ENCODE measurements around the gene GPC3.
A peak's percentile ranks its signal among the peaks of the same experiment; 100 is the strongest.

The GPC3 gene

DNA sequence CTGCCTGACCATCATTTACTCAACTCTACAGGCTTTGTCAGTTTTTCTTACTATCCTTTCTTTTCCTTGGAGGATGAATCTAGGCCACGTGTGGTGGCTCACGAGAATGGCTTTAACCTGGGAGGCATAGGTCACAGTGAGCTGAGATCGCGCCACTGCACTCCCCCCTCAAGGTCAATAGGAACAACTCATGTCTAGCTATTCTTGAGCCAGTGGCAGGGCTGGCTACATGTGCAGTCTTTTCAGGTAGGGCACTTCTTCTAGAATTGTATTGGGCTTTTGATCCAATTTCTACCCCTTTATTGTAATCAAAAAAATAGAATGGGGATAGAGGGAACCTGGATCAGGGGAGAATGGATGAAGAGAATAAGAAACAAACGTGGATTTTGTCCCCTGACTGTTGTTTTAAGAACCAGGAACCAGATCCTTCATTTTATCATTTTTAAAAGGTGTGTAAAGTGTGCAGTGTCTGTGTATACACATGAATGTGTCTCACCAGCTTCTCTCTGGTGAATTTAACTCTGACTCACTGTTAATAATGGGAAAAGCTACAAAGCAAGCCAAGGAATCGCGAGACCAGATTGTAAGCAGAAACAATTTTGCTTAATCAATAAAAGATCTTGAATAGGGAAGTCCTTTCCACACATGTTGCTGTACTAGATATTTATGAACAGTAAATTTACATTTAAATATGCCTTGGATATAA lies 286.2 kb downstream of the GPC3 start:
- no peak for DNase-seq

DNA sequence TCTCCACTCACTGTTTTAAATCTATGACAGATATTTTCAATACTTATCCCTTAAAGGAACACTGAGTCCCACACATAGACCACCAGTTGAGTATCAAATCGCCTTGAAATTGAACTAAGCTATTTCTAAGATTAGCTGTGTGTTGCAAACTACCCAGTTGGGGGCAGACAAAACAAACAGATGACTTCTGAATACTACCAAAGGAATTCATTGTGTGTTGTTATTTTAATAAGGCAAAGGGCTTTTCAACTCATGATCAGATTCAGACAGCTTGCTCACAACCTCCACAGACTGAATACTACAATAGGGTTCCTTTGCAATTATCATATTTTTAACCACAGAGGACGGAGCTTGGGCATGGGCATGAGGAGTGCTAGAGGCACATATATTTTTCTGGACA lies 287.1 kb downstream of the GPC3 start:
- peak in 2 of 56 donors; percentile 0 to 29 for DNase-seq

DNA sequence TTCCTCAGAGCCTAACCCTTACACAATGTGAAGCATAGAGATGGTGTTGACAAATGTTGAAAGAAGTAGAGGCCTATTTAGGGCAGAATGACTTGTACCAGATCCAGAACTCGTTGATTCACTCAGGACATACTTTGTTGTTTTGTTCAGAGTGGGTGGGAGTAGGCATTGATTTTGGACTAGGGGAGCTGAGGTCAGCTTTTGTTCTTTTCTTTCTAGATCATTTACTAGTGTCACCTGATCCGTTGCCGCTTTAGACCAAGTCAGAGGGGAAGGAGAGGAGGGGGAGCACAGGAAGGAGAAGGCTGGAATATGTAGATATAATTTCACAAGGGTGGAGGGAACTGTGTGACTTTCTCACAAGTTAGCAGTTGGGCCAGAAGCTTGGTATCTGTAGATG lies 287.7 kb downstream of the GPC3 start:
- DNase-seq: no peak

DNA sequence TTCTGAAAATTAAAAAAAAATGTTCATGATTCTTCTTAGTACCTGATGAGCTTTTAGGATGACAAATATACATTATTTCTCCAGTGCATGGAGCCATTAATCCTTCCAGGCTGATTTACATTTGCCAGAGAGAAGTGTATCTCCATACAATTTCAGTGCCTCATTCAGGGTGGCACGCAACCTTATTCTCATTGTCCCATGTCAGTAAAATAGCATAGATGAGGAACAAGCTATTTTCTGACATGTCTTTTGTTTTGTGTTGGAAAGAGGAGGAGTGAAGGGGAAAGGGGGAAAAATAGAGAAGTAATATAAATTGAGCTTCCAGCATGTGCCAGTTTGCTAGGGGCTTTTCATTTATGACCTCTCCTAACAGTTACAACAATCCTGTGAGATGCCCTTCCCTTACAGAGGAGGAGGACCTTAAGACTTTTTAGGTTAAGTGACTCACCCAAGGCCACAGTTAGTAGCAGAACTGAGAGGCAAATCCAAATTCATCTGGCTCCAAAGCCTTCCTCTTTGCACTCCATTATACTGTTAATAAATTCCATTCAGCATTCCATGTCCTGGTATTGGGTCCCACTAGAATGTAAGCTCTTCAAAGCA lies 295.3 kb downstream of the GPC3 start:
- no peak for DNase-seq

DNA sequence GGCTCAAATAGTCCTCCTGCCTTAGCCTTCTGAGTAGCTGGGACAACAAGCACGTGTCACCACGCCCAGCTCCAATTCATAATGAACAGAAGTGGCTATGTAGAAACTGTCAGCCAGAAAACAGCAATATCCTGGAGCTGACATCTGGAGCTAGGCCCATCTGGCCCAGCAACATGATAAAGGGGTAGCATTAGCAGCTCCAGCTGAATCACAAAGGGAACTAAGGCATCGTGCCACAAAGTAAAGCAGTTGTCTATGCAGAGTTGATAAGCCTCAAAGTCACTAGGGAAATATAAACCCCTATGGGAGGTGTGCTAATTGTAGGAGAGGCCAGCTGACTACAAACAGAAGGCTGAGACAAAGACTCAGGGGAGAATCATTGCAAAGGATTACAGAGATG lies 299.6 kb downstream of the GPC3 start:
- DNase-seq: no peak

DNA sequence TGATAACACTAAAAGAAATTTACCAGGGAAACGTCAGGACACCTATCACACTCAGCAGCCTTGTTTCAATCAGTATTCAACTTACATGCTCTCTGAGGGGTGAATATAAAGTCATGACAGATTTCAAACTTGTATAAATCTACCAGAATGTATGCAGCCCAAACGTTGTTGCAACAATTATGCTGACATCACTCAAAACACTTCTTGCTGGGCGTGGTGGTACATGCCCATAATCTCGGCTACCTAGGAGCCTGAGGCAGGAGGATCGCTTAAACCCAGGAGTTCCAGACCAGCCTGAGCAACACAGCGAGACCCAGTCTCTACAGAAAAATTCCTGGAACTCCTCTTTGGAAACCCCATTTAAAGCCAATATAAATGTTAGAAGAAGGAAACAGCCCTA lies 303.5 kb downstream of the GPC3 start:
- DNase-seq: no peak

DNA sequence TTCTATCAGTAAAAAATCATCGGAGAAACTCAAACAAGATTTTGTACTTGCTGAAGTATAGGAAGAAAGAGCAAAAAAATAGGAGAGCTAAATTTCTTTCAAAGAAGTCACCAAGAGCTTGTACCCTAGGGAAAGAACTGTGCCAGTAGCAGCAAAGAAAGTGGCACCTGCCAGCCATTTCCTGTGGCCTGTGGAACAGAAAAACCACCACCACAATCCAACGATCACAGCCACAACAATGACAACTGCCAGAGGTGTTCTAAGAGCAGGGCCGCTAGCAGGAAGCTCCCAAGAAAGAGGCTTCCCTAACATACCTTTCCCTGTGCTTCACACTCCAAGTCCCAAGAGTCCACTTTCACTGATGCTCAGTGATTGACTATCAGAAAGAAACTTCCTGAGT lies 304.0 kb downstream of the GPC3 start:
- DNase-seq: no peak

DNA sequence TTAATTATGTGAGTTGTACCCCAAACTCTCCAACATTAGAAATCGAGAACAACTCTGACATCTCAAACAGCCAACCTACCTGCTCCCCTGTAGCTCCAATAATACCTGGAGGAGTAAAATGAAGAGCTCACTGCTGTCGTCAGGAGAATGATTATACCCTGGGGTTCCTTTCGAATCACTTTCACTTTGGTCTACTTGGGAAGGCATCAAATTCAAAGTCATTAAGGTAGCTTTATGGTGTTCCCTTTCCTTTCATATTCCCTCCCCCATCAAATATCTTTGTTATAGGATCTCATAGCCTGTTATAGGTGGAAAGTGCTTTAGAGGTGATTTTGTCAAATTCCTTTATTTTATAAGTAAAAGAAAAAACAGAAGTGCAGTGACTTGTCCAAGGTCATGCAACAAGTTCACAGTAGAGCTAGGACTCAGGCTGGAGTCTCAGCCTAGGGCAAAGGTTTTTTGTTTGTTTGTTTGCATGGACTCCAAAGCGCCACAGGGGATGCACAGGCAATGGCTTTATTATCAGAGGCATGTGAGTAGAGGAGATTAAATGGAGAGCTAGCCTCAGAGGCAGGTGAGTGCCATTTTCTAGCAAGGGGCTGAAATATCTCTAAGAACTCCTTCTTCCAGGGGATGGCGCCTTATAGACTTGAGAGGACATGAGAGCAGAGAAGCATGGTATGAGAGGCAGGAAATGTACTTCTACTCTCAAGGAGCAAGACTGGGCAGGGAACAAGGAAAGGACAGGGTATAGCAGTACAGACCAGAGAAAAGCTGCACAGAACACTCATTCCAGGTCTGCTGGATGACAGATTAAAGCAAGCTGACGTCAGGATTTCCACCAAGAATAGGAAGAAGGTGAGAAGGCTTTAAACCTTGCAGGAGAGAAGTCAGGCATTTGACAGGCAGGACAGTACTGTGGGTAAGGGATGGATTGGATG lies 308.0 kb downstream of the GPC3 start:
- no peak for DNase-seq

DNA sequence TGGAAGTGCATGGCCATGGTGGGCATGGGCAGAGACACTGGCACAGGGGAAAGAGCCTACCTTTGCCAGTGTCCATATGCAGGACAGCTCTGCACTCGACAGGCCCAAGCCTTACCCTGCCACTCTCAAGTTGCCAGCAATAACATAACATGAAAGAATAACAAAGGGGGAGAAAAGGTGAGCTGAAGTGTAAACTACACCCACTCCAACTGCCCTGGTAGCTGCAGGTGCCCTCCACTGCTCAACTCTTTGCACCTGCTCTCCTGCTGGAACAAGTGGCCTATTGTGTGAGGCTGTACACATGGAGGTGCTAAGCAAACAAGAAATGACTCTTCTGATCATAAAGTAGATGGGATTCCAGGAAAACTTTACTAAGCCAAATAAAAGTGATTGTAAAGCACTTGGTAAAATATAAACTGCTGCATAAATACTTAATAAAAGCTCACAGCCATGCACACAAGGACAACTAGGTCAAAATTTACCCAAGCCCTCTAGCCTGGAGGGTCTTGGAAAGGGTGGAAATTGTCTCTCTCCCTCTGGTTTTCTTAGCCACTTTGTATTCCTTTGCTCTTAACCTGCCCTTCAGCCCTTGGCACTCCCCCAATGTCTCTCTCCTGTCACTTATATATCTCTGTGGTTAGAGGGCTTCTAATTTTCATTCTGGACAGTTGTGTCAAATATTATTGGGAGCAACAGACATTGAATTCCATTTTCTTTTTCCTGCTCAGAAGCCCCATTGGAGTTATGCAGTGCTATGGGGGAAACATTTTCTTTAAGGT lies 308.9 kb downstream of the GPC3 start:
- no peak for DNase-seq

DNA sequence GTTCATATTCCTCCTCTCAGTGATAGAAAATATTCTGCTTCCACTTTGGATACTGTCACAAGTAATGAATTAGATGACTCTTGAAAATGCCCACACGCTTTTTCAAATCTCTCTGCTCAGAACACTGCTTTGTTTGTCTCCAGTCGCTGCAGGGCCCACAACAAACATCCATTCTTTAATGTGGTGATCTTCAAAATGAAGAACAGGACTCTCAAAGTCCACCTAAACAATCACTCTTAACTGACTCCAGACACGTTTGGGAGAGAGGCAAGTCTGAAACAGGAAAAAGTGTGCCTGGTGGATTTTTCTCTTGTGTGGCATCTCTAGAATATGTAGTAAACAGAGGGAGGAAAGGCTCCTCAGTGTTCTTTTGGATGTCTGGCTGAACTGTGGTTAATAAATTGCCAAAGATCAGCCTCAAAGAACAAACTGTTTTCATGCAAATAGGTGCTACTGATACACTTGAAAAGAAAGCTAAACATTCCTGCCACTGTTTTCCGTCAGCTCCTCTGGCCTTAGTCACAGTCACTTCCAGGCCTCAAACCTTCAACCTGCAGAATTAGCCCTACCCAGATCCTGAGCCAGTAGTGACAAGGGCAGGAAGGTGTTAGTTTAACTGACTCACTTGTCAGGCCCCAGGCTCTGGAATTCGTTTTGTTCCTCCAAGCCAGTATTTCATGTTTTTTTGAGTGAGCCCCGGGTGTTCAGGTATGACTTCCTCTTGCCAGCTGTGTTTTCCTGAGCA lies 310.5 kb downstream of the GPC3 start:
- DNase-seq: no peak

DNA sequence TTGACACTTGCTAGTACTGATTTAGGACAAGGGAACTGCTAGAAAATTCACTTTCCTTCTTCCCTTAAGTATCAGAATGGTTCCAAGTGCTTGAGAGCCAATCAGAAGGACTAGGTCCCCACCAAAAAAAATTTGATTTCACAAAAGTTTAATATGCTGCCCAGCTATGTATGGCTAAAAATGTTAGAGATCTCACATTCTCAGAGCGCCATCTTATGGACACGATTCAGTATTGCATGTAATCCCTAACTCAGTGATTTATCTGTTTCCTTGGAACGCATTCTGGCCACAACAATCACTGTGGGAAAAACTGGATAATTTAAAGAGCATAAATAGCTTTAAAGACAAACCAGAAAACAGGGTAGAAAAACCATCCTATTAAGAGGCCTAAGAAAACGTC lies 315.0 kb downstream of the GPC3 start:
- DNase-seq: peak in 4 of 56 donors; percentile 1 to 30 (median 2)

DNA sequence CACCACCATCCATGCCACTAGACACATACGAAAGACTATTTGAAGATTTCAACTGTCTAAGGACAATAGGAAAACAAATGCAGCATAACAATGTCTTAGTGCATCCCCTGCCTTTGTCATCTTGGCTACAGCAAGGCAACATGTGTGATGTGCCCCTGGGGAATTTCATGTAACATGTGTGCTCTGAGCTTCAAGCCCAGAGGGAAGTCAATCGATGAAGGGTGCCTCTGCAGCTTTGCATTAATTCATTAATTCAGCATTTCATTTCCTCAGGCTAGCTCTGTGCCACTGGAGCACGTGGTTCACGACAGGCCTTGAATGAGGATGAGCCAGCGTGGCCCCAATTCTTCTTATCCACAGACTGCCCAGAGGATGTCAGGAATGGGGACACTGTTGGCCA lies 316.2 kb downstream of the GPC3 start:
- no peak for DNase-seq

DNA sequence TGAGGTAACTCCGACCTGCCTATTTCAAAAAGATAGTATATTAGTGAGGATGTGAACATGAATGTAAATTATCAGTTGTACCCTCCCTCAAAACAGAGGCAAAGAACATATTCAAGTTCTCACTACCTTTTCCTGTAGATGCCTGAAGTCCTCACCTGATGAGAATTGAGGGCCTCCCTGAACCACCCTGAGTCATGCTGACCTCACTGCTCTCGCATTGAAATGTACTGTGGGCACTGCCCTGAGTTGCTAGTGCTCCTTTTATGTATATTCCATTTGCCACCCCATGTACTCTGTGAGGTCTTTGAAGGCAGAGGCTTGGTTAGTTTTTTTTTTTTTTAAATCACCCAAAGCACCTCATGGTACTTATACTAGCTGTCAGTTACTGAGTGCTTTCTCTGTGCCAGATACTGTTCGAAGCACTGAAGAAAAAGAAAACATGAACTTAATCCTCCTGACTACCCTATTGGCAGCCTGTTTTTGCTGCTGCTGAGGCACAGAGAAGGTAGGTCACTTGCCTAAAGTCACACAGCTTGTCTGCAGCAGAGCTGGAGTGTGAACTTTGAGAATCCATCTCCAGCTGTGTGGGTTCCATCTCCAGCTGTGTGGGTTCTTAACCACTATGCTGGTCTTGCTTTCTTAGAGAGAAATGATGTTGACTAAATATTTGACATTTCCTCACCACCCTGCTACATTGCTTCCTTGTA lies 317.0 kb downstream of the GPC3 start:
- no peak for DNase-seq

DNA sequence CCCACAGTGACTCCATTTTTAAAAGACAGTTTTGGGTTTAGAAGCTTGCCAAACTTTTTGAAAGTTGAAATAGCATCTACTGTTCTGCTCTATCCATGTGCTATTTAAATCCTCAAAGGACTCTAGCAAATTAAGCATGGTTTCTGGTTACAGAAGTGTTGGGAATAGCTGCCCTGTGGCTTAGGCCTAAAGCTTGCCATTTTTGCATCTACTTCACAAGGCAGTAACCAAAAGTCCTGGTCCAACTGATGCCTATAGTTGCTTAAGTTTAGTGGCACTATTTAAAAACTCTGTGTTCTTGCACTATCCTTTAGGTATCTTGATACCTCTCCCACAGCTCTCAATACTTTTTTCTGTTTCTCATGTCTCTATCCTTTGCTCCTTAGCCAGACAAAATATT lies 319.1 kb downstream of the GPC3 start:
- no peak for DNase-seq

DNA sequence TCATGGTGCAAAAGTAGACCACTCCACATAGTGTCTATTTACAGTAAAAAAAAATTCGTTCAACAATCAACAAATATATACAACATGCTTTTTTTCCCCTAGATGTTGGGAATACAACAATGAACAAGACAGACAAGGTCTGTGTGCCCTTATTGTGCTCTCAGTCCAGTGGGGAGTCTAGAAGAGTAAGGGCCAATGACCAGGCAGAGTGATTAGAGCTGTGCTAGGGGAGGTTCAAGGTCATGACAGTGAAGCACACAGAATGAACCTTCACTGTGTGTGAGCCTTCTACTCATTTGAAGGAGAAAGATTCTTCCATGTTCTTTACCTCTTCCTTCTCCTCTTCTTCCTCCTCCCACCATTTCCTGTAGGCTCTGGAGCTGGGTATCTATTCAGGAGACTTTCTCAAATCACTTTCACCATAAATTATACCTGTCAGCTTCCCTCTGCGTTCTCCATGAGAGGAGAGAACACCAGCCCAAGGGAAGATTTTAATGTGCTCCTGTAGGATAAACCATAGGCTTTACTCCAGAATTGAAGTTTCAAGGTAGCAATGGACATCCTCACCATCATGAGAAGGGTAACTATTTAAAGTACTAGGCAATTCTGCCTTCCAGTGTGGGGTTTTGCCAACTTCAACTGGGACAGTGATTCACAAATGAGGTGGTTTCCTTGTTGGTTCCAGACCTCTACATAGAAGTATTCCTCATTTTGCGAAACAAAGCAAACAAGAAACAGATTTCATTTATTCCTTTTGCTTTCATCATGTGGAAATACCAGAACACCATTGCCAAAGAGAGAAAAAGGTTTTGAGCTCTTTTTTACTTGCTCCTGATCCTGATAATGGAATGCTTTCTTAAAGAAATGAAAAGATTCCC lies 323.2 kb downstream of the GPC3 start:
- DNase-seq: no peak

DNA sequence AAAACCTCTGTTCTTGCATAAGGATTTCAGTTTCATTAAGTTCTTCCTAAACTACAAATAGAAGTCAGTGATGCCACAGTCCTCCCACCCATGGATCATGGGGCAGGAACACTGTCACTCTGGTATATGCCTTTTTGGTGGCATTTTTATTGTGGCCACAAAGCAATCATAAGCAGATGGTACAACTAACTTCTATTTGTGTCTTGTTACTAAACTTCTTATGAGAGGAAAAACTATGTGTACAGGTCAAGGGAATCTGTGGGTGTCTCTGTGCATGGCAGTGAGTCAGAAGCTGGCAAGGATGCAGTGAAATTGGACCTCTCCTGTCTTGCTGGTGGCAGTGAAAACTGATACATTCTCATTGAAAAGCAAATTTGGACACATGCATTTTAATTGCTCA lies 325.1 kb downstream of the GPC3 start:
- peak in 2 of 56 donors; percentile 0 to 3 for DNase-seq

DNA sequence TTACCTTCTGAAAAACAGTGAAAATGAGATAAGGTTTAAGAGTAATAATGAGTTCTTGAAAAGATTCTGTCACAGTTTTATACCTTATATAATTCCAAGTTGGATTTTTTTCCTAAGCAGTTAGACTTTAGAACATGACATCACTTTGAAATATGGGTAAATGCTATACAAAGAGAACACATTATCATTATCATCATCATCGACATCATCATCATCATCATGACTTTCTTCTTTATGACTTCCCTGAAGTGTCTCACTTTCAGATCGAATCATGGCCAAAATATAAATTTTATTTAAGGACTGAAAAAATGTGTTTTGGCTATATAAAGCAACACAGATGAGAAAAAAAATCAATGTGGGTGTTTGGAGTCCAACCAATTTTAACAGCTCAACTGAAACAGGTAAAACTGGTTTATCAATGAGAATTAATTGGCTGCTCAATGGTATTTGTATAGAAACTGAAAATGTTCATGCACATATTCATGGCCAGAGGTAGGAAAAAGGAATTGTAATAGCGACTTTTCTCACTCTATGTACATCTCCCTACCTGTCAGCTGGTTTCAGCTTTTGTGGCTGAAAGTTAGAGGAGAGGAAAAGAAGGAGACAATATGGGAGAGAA lies 327.0 kb downstream of the GPC3 start:
- DNase-seq: no peak

All from amygdala (tissue), 56 donors.